HepG2 (cell line): ENCODE measurements around the gene GALNT11.

Experiments
- DPF2 ChIP-seq: sonication (generic); formaldehyde crosslinking; IDR thresholded peaks from 2 replicates; pipeline ENCODE4 v1.4.0; 2020; ENCODE audit warnings: mild to moderate bottlenecking, low read depth, missing genetic modification reagents, borderline replicate concordance
- SALL2 ChIP-seq: sonication (generic); formaldehyde crosslinking; IDR thresholded peaks from 2 replicates; pipeline ENCODE4 v1.8.1; 2023; ENCODE audit warnings: mild to moderate bottlenecking, missing genetic modification reagents, inconsistent platforms
- TF ChIP-seq, protein P1 (sequence below): IDR thresholded peaks from 2 replicates; pipeline ENCODE4 v1.6.1; 2018; ENCODE audit warnings: missing genetic modification reagents

DNA sequence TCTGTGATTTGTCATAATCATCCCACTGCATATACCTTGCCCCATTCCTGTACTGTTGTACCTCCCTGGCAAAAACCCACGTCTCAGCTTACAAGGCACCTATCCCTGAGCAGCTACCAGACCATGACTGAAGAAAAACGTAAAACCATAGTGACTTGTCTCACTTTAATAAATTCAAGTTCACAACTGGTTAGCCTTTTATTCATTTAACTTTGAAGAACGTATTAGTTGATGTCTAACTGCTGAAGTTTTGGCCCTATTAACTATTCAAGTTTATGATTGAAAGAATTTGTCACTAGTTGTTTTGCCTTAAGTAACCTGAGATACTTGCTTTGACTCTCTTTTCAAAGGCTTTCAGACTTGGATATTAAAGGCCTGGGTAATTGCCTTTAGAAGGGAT, 59.7 kb downstream of the GALNT11 start:
- TF ChIP-seq DPF2 (CRISPR knock-in tag) (no peak), SALL2 (CRISPR knock-in tag) (no peak)
- TF ChIP-seq, protein P1, sequence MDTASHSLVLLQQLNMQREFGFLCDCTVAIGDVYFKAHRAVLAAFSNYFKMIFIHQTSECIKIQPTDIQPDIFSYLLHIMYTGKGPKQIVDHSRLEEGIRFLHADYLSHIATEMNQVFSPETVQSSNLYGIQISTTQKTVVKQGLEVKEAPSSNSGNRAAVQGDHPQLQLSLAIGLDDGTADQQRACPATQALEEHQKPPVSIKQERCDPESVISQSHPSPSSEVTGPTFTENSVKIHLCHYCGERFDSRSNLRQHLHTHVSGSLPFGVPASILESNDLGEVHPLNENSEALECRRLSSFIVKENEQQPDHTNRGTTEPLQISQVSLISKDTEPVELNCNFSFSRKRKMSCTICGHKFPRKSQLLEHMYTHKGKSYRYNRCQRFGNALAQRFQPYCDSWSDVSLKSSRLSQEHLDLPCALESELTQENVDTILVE (CRISPR knock-in tag) = no peak
